Suprapubic skin (tissue), 4 donors: Measurements from ENCODE around the gene PARP1. TPM values are rescaled to one million over a fixed set of nuclear protein-coding genes. Genes with fewer than 3 reads are reported as not detected.

Experiments
- DNase-seq, 2 donors: peaks; one replicate each; pipeline ENCODE4 v3.0.0-alpha.2; 2019; ENCODE audit warnings: low spot score in 2 of 2
- H3K27ac ChIP-seq: fragments of 200-600 bp; sonication (generic); one replicate; pipeline ENCODE4 v1.5.1; 2019
- H3K27me3 ChIP-seq: fragments of 200-600 bp; sonication (generic); one replicate; pipeline ENCODE4 v1.5.1; 2019
- H3K36me3 ChIP-seq: fragments of 200-600 bp; sonication (generic); one replicate; pipeline ENCODE4 v1.5.1; 2019
- H3K4me1 ChIP-seq: fragments of 200-600 bp; sonication (generic); one replicate; pipeline ENCODE4 v1.5.1; 2019
- H3K4me3 ChIP-seq: fragments of 200-600 bp; sonication (generic); one replicate; pipeline ENCODE4 v1.5.1; 2019; ENCODE audit warnings: mild to moderate bottlenecking
- H3K9me3 ChIP-seq: fragments of 200-600 bp; sonication (generic); one replicate; pipeline ENCODE4 v1.5.1; 2019
- CTCF ChIP-seq, 2 donors: fragments of 200-600 bp in 1 of 2; fragments of 450-650 bp in 1 of 2; sonication (generic) in 1 of 2; IDR thresholded peaks; one replicate each; pipeline ENCODE4 v1.5.1; 2016 to 2019; ENCODE audit warnings: antibody characterized with exemption in 2 of 2, mild to moderate bottlenecking in 1 of 2, moderate library complexity in 1 of 2
- EP300 ChIP-seq: sonication (generic); formaldehyde crosslinking; IDR thresholded peaks from one replicate; pipeline ENCODE4 v1.6.1; 2017; ENCODE audit warnings: antibody characterized with exemption
- POLR2A ChIP-seq, 2 donors: fragments of 450-650 bp; IDR thresholded peaks; one replicate each; pipeline ENCODE4 v1.6.1; 2017; ENCODE audit warnings: antibody characterized with exemption in 2 of 2, mild to moderate bottlenecking in 2 of 2, moderate library complexity in 2 of 2
- POLR2AphosphoS5 ChIP-seq, 3 donors: sonication (generic); formaldehyde crosslinking; IDR thresholded peaks; one replicate each; pipeline ENCODE4 v1.6.1; 2017; ENCODE audit warnings: antibody characterized with exemption in 3 of 3
- whole genome bisulfite sequencing: methylation state at CpG from one replicate; pipeline ENCODE4 v1.1.5; 2018; 5-methylcytosine and 5-hydroxymethylcytosine counted together
- total RNA-seq, 4 donors: library from RNA; depleted of rRNA; stranded (reverse); fragments of >200 nt; gene quantifications; one replicate each; pipeline ENCODE4 v1.1.0, GENCODE V29; 2016

Gene PARP1
- total RNA-seq, 4 donors from 2014 or later = 55.7 to 70.0 (median 60.6) TPM

- Histone ChIP-seq H3K36me3 (no peaks in the 10 kb centered on the region), H3K27ac (no peak overlapping the region), H3K4me1 (peaks cover 4% of the 10 kb centered on the region), H3K4me3 (no peak overlapping the region), H3K27me3 (peaks cover 3% of the 10 kb centered on the region), H3K9me3 (no peaks in the 10 kb centered on the region)
- no peak for DNase-seq
- WGBS = 63% methylated on average over 8 of the region's 8 CpGs
- TF ChIP-seq EP300 = no peak
- peak; percentile 17 to 32 for TF ChIP-seq CTCF (IDR thresholded peaks at IDR 0.05)
Observed at GRCh38 chr1:226424221-226425003, 16.5 kb upstream of the PARP1 start.

- H3K9me3 ChIP-seq = no peaks in the 10 kb centered on the region
- no peaks in the 10 kb centered on the region for H3K27me3 ChIP-seq
- WGBS = 94% methylated on average over 6 of the region's 6 CpGs
- H3K27ac ChIP-seq = no peak overlapping the region
- no peak for DNase-seq
- H3K36me3 ChIP-seq = no peaks in the 10 kb centered on the region
- TF ChIP-seq POLR2AphosphoS5 (IDR thresholded peaks at IDR 0.05) (no peak), CTCF (IDR thresholded peaks at IDR 0.05) (no peak), EP300 (no peak), POLR2A (IDR thresholded peaks at IDR 0.05) (no peak)
- peaks cover 4% of the 10 kb centered on the region for H3K4me1 ChIP-seq
- no peak overlapping the region for H3K4me3 ChIP-seq
Observed at GRCh38 chr1:226422478-226422877, 14.6 kb upstream of the PARP1 start.

- WGBS = 92% methylated on average over 3 of the region's 3 CpGs
Observed at GRCh38 chr1:226420897-226421296, 13.0 kb upstream of the PARP1 start.

GRCh38 chr1:226420328-226420727 lies 12.4 kb upstream of the PARP1 start:
- no peak for TF ChIP-seq POLR2AphosphoS5 (IDR thresholded peaks at IDR 0.05)
- no peak for TF ChIP-seq POLR2A (IDR thresholded peaks at IDR 0.05)
- TF ChIP-seq CTCF (IDR thresholded peaks at IDR 0.05) = no peak
- TF ChIP-seq EP300 = no peak
- H3K36me3 ChIP-seq = no peaks in the 10 kb centered on the region
- H3K27me3 ChIP-seq = no peaks in the 10 kb centered on the region
- H3K27ac ChIP-seq = no peak overlapping the region
- peaks cover 4% of the 10 kb centered on the region for H3K4me1 ChIP-seq
- no peak for DNase-seq
- no peaks in the 10 kb centered on the region for H3K9me3 ChIP-seq
- H3K4me3 ChIP-seq = no peak overlapping the region
- 92% methylated on average over 5 of the region's 5 CpGs for WGBS

More at GRCh38 chr1:226420897-226421296, 13.0 kb upstream of the PARP1 start:
- Histone ChIP-seq H3K27me3 (no peaks in the 10 kb centered on the region), H3K27ac (no peak overlapping the region), H3K4me3 (no peak overlapping the region), H3K4me1 (peaks cover 4% of the 10 kb centered on the region), H3K36me3 (no peaks in the 10 kb centered on the region), H3K9me3 (no peaks in the 10 kb centered on the region)
- DNase-seq = peak in 1 of 2 donors; percentile 10
- no peak for TF ChIP-seq EP300
- TF ChIP-seq POLR2A (IDR thresholded peaks at IDR 0.05) = no peak

- Histone ChIP-seq H3K4me1 (no peaks in the 10 kb centered on the region), H3K27ac (no peak overlapping the region), H3K27me3 (no peaks in the 10 kb centered on the region), H3K36me3 (no peaks in the 10 kb centered on the region), H3K4me3 (no peak overlapping the region), H3K9me3 (no peaks in the 10 kb centered on the region)
- DNase-seq = no peak
- WGBS = 66% methylated on average over 11 of the region's 11 CpGs
- TF ChIP-seq EP300 (no peak), POLR2AphosphoS5 (IDR thresholded peaks at IDR 0.05) (no peak), CTCF (IDR thresholded peaks at IDR 0.05) (no peak), POLR2A (IDR thresholded peaks at IDR 0.05) (no peak)
Observed at GRCh38 chr1:226419284-226420029, 11.6 kb upstream of the PARP1 start.
